Fibroblast of lung (primary cell): ENCODE data around the gene MED26.

Source experiments
- EZH2 ChIP-seq: IDR thresholded peaks from 2 replicates; pipeline ENCODE4 v1.5.1; 2012; ENCODE audit warnings: low read length, control low read depth, mild to moderate bottlenecking; ENCODE audit errors: missing control alignments
- TF ChIP-seq, protein P1 (sequence below), 2 donors: IDR thresholded peaks in 1 of 2; conservative IDR thresholded peaks in 1 of 2; 1 replicate in 1 of 2; 2 replicates in 1 of 2; pipeline ENCODE4 v1.5.1; 2011 to 2012; ENCODE audit warnings: low read length in 2 of 2, control low read depth in 1 of 2, inconsistent platforms in 1 of 2, low read depth in 1 of 2, mild to moderate bottlenecking in 1 of 2

DNA sequence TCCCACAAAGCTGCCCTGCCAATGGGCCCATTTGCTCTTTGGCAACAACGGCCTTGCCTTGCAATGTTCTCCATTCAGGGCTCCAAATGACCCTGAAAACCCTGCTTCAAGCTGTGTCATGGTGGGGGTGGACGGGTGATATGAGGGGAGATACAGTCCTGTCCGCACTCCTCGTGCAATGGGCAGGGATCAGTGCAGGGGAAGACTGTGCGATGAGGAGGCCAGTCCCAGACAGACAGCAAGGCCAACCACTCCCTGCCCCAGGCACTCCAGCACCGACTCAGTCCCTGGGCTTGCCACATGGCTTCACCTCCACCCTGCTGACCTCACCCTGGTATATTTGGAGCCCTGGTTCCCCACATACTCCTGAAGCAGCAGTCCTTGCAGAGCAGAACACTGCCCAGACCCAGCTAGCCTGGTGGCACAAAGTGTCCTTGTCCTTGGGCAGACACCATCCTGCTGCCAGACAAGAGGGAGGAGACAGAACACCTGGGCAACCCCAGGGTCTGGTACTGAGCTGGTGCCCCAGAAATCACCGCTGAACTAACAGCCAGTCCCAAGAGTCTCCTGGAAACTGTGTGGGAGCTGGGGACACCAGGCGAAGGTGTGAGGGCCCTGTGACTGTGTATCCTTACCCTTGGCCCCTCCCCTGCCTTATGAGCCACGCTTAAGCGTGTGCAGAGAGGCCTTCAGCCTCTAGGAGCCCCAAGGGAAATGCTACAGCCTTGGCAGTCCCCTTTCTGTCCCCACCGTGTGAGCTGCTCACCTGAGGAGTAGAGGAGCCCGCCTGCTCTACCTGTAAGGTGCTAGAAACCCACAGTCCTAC, 46.6 kb downstream of the MED26 start:
- TF ChIP-seq, protein P1, sequence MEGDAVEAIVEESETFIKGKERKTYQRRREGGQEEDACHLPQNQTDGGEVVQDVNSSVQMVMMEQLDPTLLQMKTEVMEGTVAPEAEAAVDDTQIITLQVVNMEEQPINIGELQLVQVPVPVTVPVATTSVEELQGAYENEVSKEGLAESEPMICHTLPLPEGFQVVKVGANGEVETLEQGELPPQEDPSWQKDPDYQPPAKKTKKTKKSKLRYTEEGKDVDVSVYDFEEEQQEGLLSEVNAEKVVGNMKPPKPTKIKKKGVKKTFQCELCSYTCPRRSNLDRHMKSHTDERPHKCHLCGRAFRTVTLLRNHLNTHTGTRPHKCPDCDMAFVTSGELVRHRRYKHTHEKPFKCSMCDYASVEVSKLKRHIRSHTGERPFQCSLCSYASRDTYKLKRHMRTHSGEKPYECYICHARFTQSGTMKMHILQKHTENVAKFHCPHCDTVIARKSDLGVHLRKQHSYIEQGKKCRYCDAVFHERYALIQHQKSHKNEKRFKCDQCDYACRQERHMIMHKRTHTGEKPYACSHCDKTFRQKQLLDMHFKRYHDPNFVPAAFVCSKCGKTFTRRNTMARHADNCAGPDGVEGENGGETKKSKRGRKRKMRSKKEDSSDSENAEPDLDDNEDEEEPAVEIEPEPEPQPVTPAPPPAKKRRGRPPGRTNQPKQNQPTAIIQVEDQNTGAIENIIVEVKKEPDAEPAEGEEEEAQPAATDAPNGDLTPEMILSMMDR (conservative IDR thresholded peaks at IDR 0.05 in 1 of 2, IDR thresholded peaks at IDR 0.05 in 1 of 2; ENCODE audit: low read depth in 1 of 2, low read length in 2 of 2), result no peak
- TF ChIP-seq EZH2, result no peak
